Measurements from ENCODE around the gene ISM2.

Gene ISM2

GRCh38 chr14:77482422-77482821 lies 16.2 kb downstream of the ISM2 start:
- DNase-seq (ENCODE audit: low read depth) = no peak
- no peak overlapping the region for H3K4me3 ChIP-seq (ENCODE audit: low read depth, low read length)
- TF ChIP-seq CTCF (IDR thresholded peaks at IDR 0.05; ENCODE audit: insufficient read depth, low read depth, low read length, missing control alignments) = no peak

- no peak overlapping the region for H3K4me3 ChIP-seq (ENCODE audit: low read depth, low read length)
- TF ChIP-seq CTCF (IDR thresholded peaks at IDR 0.05; ENCODE audit: insufficient read depth, low read depth, low read length, missing control alignments) = no peak
- DNase-seq (ENCODE audit: low read depth) = peak; percentile 68
Observed at GRCh38 chr14:77478796-77479195, 19.8 kb downstream of the ISM2 start.

- TF ChIP-seq CTCF (IDR thresholded peaks at IDR 0.05; ENCODE audit: insufficient read depth, low read depth, low read length, missing control alignments) = no peak
- no peak overlapping the region for H3K4me3 ChIP-seq (ENCODE audit: low read depth, low read length)
- DNase-seq (ENCODE audit: low read depth) = no peak
Observed at GRCh38 chr14:77478029-77478428, 20.6 kb downstream of the ISM2 start.

- no peak overlapping the region for H3K4me3 ChIP-seq (ENCODE audit: low read depth, low read length)
- no peak for TF ChIP-seq CTCF (IDR thresholded peaks at IDR 0.05; ENCODE audit: insufficient read depth, low read depth, low read length, missing control alignments)
- DNase-seq (ENCODE audit: low read depth) = no peak
Observed at GRCh38 chr14:77475432-77476115, 23.0 kb downstream of the ISM2 start.

- DNase-seq (ENCODE audit: low read depth) = no peak
- no peak for TF ChIP-seq CTCF (IDR thresholded peaks at IDR 0.05; ENCODE audit: insufficient read depth, low read depth, low read length, missing control alignments)
- H3K4me3 ChIP-seq (ENCODE audit: low read depth, low read length) = no peak overlapping the region
Observed at GRCh38 chr14:77474479-77475177, 24.0 kb downstream of the ISM2 start.

- DNase-seq (ENCODE audit: low read depth) = no peak
- TF ChIP-seq CTCF (IDR thresholded peaks at IDR 0.05; ENCODE audit: insufficient read depth, low read depth, low read length, missing control alignments) = no peak
- H3K4me3 ChIP-seq (ENCODE audit: low read depth, low read length) = no peak overlapping the region
Observed at GRCh38 chr14:77473921-77474320, 24.7 kb downstream of the ISM2 start.
